ENCODE measurements around the gene AIP.

Gene AIP

GRCh38 chr11:67499808-67500483, 17.1 kb downstream of the AIP start:
- Histone ChIP-seq H3K4me1 (ENCODE audit: control insufficient read depth, insufficient read depth, low read length) (peaks cover 6% of the 10 kb centered on the region), H3K27me3 (replicated peaks; ENCODE audit: control insufficient read depth, insufficient read depth, low read length) (no peaks in the 10 kb centered on the region), H3K4me3 (ENCODE audit: low read length) (no peak overlapping the region), H3K9me3 (ENCODE audit: control insufficient read depth, low read length) (no peaks in the 10 kb centered on the region), H3K9ac (ENCODE audit: low read length) (no peak overlapping the region), H3K36me3 (ENCODE audit: control insufficient read depth, insufficient read depth, low read length, severe bottlenecking) (peaks cover 3% of the 10 kb centered on the region)
- no peak for DNase-seq (ENCODE audit: low read depth)

- no peak for DNase-seq (ENCODE audit: low read depth)
- no peak overlapping the region for H3K9ac ChIP-seq (ENCODE audit: low read length)
- no peaks in the 10 kb centered on the region for H3K9me3 ChIP-seq (ENCODE audit: control insufficient read depth, low read length)
- H3K4me1 ChIP-seq (ENCODE audit: control insufficient read depth, insufficient read depth, low read length): peaks cover 8% of the 10 kb centered on the region
- no peak overlapping the region for H3K4me3 ChIP-seq (ENCODE audit: low read length)
- no peaks in the 10 kb centered on the region for H3K27me3 ChIP-seq (replicated peaks; ENCODE audit: control insufficient read depth, insufficient read depth, low read length)
- peaks cover 3% of the 10 kb centered on the region for H3K36me3 ChIP-seq (ENCODE audit: control insufficient read depth, insufficient read depth, low read length, severe bottlenecking)
These were observed 17.6 kb downstream of the AIP start for GRCh38 chr11:67500484-67500821.

- H3K27me3 ChIP-seq (replicated peaks; ENCODE audit: control insufficient read depth, insufficient read depth, low read length): no peaks in the 10 kb centered on the region
- DNase-seq (ENCODE audit: low read depth): peak; percentile 15
These were observed 18.2 kb downstream of the AIP start for GRCh38 chr11:67500831-67501715.

GRCh38 chr11:67501854-67502253, 19.0 kb downstream of the AIP start:
- Histone ChIP-seq H3K9ac (ENCODE audit: low read length) (no peak overlapping the region), H3K9me3 (ENCODE audit: control insufficient read depth, low read length) (no peaks in the 10 kb centered on the region), H3K4me1 (ENCODE audit: control insufficient read depth, insufficient read depth, low read length) (peaks cover 18% of the 10 kb centered on the region), H3K36me3 (ENCODE audit: control insufficient read depth, insufficient read depth, low read length, severe bottlenecking) (no peaks in the 10 kb centered on the region), H3K4me3 (ENCODE audit: low read length) (no peak overlapping the region), H3K27me3 (replicated peaks; ENCODE audit: control insufficient read depth, insufficient read depth, low read length) (no peaks in the 10 kb centered on the region)
- DNase-seq (ENCODE audit: low read depth): no peak

More at GRCh38 chr11:67500831-67501715, 18.2 kb downstream of the AIP start:
- H3K4me1 ChIP-seq (ENCODE audit: control insufficient read depth, insufficient read depth, low read length): peaks cover 14% of the 10 kb centered on the region
- H3K36me3 ChIP-seq (ENCODE audit: control insufficient read depth, insufficient read depth, low read length, severe bottlenecking): no peaks in the 10 kb centered on the region
- no peaks in the 10 kb centered on the region for H3K9me3 ChIP-seq (ENCODE audit: control insufficient read depth, low read length)
- H3K4me3 ChIP-seq (ENCODE audit: low read length): no peak overlapping the region
- H3K9ac ChIP-seq (ENCODE audit: low read length): no peak overlapping the region

GRCh38 chr11:67502328-67502979, 19.6 kb downstream of the AIP start:
- H3K36me3 ChIP-seq (ENCODE audit: control insufficient read depth, insufficient read depth, low read length, severe bottlenecking): no peaks in the 10 kb centered on the region
- H3K9ac ChIP-seq (ENCODE audit: low read length): no peak overlapping the region
- H3K4me1 ChIP-seq (ENCODE audit: control insufficient read depth, insufficient read depth, low read length): peaks cover 24% of the 10 kb centered on the region
- no peak overlapping the region for H3K4me3 ChIP-seq (ENCODE audit: low read length)
- H3K9me3 ChIP-seq (ENCODE audit: control insufficient read depth, low read length): no peaks in the 10 kb centered on the region
- H3K27me3 ChIP-seq (replicated peaks; ENCODE audit: control insufficient read depth, insufficient read depth, low read length): no peaks in the 10 kb centered on the region
- DNase-seq (ENCODE audit: low read depth): no peak

- H3K27me3 ChIP-seq (replicated peaks; ENCODE audit: control insufficient read depth, insufficient read depth, low read length): no peaks in the 10 kb centered on the region
- no peak overlapping the region for H3K9ac ChIP-seq (ENCODE audit: low read length)
- no peaks in the 10 kb centered on the region for H3K9me3 ChIP-seq (ENCODE audit: control insufficient read depth, low read length)
- H3K4me3 ChIP-seq (ENCODE audit: low read length): peak overlapping the region; percentile 84
- no peaks in the 10 kb centered on the region for H3K36me3 ChIP-seq (ENCODE audit: control insufficient read depth, insufficient read depth, low read length, severe bottlenecking)
- peaks cover 27% of the 10 kb centered on the region for H3K4me1 ChIP-seq (ENCODE audit: control insufficient read depth, insufficient read depth, low read length)
- DNase-seq (ENCODE audit: low read depth): no peak
These were observed 20.5 kb downstream of the AIP start for GRCh38 chr11:67503119-67504004.

GRCh38 chr11:67504005-67504949, 21.5 kb downstream of the AIP start:
- H3K4me1 ChIP-seq (ENCODE audit: control insufficient read depth, insufficient read depth, low read length): peaks cover 31% of the 10 kb centered on the region
- no peaks in the 10 kb centered on the region for H3K27me3 ChIP-seq (replicated peaks; ENCODE audit: control insufficient read depth, insufficient read depth, low read length)
- H3K9ac ChIP-seq (ENCODE audit: low read length): peak overlapping the region; percentile 90
- no peaks in the 10 kb centered on the region for H3K9me3 ChIP-seq (ENCODE audit: control insufficient read depth, low read length)
- peak overlapping the region; percentile 84 for H3K4me3 ChIP-seq (ENCODE audit: low read length)
- no peaks in the 10 kb centered on the region for H3K36me3 ChIP-seq (ENCODE audit: control insufficient read depth, insufficient read depth, low read length, severe bottlenecking)
- peak; percentile 69 for DNase-seq (ENCODE audit: low read depth)

- Histone ChIP-seq H3K4me3 (ENCODE audit: low read length) (peak within 1 kb of the TSS; percentile 84), H3K9me3 (ENCODE audit: control insufficient read depth, low read length) (no peaks in the 10 kb centered on the region), H3K9ac (ENCODE audit: low read length) (peak within 1 kb of the TSS; percentile 90), H3K4me1 (ENCODE audit: control insufficient read depth, insufficient read depth, low read length) (peaks cover 31% of the 10 kb centered on the region), H3K36me3 (ENCODE audit: control insufficient read depth, insufficient read depth, low read length, severe bottlenecking) (no peaks in the 10 kb centered on the region), H3K27me3 (replicated peaks; ENCODE audit: control insufficient read depth, insufficient read depth, low read length) (no peaks in the 10 kb centered on the region)
- DNase-seq (ENCODE audit: low read depth): peak; percentile 85
These were observed 22.2 kb downstream of the AIP start, which contains the start of gene PITPNM1 for GRCh38 chr11:67504950-67505581. Gene PITPNM1 (minus strand): TSS chr11:67505363. CDS start chr11:67504180, 1,183 bp downstream.

- Histone ChIP-seq H3K9me3 (ENCODE audit: control insufficient read depth, low read length) (no peaks in the 10 kb centered on the region), H3K4me3 (ENCODE audit: low read length) (peak overlapping the region; percentile 84), H3K4me1 (ENCODE audit: control insufficient read depth, insufficient read depth, low read length) (peaks cover 31% of the 10 kb centered on the region), H3K27me3 (replicated peaks; ENCODE audit: control insufficient read depth, insufficient read depth, low read length) (peaks cover under 1% of the 10 kb centered on the region), H3K36me3 (ENCODE audit: control insufficient read depth, insufficient read depth, low read length, severe bottlenecking) (no peaks in the 10 kb centered on the region), H3K9ac (ENCODE audit: low read length) (peak overlapping the region; percentile 90)
- peak; percentile 97 for DNase-seq (ENCODE audit: low read depth)
These were observed 23.0 kb downstream of the AIP start for GRCh38 chr11:67505605-67506396.
